HG02588 (cell line): ENCODE data around the gene NARS2.
"Not testable (repeated sequence)": the region's sequence is repeated elsewhere in the genome, so short reads cannot be mapped to it uniquely, and the experiment has no call there.

ENCODE experiments used
- ATAC-seq: cut with Tn5 transposase; IDR thresholded peaks from one replicate; pipeline ENCODE4 v1.9.1; 2021; ENCODE audit warnings: mild to moderate bottlenecking, moderate library complexity; ENCODE audit not compliant: unreplicated experiment

Gene NARS2

GRCh38 chr11:78548911-78549590 is 25.6 kb downstream of the NARS2 start:
- ATAC-seq, result no peak

DNA sequence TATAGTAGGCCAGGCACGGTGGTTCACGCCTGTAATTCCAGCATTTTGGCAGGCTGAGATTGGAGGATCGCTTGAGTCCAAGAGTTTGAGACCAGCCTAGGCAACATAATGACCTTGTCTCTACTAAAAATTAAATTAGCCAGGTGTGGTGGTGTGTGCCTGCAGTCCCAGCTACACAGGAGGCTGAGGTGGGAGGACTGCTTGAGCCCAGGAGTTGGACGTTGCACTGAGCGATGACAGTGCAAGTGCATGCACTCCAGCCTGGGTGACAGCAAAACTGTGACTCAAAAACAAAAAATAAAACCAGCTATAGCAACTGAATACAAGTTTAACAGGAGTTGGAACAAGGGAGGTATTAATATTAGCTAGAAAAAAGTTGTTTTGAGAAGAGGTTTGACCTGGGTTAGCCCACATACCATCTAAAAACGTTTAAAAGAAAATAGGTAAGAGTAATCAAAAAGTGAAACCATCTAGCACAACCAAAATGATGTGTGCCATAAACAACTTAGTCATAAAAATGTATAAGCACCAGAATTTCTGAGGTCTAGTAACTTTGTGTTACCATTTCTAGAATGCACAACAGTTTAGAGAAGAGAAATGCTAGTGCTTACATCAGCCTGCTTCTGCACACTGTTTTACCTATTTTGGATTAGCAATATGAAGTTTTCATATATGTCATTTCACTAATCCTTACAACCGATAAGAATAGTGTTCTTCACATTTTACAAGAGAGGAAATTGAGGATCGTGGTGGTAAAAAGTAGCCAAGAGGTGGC is 26.5 kb downstream of the NARS2 start:
- ATAC-seq, result no peak

GRCh38 chr11:78542007-78542406 is 32.7 kb downstream of the NARS2 start:
- no peak for ATAC-seq

- no peak for ATAC-seq
Measured at GRCh38 chr11:78541537-78541936, 33.1 kb downstream of the NARS2 start.

DNA sequence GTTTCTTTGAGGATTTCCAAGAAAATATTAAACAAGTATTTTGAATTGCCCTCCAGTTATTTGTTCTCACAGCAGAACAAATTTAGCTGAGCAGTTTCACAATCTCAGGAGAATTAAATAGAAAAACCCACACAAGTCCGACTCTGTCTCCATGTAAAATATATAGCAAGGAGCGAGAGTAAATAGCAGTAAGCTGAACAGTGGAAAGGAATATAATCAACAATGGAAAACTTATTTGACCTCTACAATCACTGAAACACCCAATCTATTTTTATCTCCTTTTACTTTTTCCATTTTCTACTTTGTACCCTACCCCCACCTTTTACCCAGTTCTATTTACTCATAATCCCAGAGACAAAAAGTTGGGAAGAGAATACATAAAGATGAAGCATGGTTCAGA is 34.4 kb downstream of the NARS2 start:
- no peak for ATAC-seq

GRCh38 chr11:78539506-78539905 is 35.2 kb downstream of the NARS2 start:
- no peak for ATAC-seq

DNA sequence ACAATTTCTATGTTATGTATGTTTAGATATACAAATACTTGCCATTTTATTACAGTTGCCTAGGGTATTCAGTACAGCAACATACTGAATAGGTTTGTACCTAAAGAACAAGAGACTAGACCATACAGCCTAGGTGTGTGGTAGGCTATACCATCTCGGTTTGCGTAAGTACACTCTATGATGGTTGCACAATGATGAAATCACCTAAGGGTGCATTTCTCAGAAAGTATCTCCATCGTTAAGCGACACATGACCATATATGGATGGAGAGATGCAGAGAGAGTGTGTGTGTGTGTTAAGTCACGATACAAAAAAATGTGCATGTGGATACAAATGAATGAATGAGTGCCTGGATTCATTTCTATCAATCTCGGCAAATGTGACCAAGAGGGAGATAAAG is 37.7 kb downstream of the NARS2 start:
- no peak for ATAC-seq

- no peak for ATAC-seq
Measured at GRCh38 chr11:78535920-78536319, 38.7 kb downstream of the NARS2 start.

DNA sequence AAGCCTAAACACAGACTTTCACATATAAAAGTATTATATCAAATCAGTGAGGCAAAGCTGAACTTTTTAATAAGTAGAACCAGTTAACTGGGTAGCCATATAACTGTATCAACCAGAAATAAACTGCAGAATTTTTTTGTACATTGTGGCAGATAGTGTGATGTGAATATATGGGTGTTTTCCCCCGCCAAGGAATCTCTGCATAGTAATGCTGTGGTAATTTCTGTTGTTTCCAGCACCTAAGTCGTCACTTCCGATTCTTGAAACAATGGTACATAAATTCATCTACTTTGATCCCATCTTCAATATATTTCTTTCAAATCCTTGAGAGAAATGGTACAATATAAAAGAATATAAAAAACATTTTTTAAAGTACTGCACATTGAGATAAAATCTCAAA is 39.6 kb downstream of the NARS2 start:
- no peak for ATAC-seq

GRCh38 chr11:78533399-78533798 is 41.3 kb downstream of the NARS2 start:
- peak; percentile 68 for ATAC-seq

DNA sequence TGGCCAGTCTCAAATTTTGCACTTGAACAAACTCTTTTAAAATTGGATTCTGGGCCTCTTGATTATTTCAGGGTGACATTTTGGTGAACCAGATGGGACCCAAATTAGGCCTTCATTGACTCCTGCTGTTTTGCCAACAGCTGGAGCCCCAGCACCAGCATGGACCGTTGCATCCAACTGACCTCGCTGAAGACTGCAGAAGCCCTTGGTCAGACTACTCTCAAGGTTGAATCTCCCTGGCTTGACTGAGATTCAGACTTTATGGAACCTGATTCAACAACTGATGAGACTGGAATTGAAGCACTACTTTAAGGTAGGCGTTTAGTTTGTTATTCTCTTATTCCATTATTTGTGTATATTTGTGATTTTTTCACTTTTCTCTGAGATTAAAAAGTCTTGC is 41.7 kb downstream of the NARS2 start:
- ATAC-seq, result peak; percentile 45

- ATAC-seq, result no peak
Measured at GRCh38 chr11:78526497-78527146, 48.0 kb downstream of the NARS2 start.

DNA sequence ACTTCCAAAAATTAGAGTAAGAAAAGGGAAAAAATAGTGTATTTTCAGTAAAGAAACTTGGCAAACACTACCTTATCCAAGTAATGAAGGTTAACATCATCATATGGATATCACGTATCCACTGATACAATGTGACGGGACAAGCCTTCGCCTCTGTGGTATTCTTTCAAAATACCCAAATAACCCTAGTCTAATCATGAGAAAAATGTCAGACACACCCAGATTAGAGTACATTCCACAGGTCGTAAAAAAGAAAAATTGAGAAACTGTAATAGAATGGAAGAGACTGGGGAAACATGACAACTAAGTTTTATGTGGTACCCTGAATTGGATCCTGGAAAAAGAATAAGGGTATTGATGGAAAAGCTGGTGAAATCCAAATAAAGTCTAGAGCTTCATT is 48.9 kb downstream of the NARS2 start:
- ATAC-seq, result no peak

GRCh38 chr11:78520230-78520629 is 54.4 kb downstream of the NARS2 start:
- no peak for ATAC-seq

DNA sequence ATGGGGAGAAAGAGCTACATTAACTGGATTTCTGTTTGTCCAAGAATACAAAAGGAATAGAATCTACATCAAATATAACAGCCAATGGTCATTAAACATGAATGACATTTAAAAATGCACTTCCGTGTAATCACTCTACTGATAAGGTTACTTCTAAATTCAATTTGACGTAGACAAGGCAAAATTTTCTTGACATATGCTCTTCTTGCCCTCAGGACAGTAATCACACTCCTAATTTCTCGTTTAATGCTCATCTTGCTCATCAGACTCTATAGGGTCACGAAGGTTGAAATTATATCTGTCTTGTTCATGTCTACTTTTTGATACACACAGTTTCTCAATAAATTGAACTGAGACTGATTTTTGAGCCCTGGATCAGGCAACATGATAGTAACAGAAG is 58.4 kb downstream of the NARS2 start:
- ATAC-seq, result no peak

GRCh38 chr11:78514922-78515502 is 59.7 kb downstream of the NARS2 start:
- no peak for ATAC-seq

DNA sequence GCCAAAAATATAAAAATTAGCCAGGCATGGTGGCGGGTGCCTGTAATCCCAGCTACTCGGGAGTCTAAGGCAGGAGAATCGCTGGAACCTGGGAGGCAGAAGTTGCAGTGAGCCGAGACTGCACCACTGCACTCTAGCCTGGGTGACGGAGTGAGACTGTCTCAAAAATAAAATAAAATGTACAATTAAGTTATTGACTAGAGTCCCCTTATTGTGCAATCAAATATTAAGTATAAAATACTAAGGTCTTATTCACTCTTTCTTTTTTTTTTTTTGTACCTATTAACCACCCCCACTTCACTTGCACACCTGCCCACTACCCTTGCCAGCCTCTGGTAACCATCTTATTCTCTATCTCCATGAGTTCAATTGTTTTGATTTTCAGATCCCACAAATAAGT is 61.6 kb downstream of the NARS2 start:
- not testable (repeated sequence) for ATAC-seq

DNA sequence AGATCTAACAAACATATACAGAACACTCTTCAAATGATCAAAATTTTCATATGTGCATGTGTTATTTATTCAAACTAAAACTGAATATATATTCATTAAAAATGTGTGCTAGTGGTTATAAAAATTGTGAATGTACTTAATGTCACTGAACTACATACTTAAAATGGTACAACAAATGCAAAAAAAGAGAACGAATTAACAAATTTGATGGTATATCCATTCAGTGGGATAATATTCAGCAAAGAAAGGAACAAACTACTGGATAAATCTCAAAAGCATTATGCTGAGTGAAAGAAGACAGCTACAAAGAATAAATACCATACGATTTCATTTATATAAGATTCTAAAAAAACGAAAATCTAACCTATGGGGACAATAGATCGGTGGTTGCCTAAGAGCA is 64.1 kb downstream of the NARS2 start:
- ATAC-seq, result no peak

DNA sequence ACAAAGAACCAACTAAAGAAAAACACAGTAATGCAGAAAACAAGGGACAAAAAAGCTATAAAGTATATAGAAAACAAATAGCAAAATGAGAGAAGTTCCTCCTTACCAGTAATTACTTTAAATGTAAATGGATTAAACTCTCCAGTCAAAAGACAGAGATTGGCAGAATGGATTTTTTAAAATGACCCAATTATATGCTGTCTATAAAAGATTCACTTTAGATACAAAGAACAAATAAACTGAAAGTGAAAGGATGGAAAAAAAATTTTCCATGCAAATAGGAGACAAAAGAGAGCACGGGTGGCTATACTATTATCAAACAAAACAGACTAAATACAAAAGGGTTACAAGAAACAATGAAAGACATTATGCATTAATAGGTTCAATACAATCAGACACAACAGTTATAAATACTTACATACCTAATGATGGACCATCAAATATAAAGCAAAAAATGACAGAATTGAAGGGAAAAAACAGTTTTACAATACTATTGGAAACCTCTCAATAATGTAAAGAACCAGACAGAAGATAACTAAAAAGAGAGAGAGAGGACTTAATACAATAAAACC is 64.6 kb downstream of the NARS2 start:
- no peak for ATAC-seq

GRCh38 chr11:78504708-78505107 is 70.0 kb downstream of the NARS2 start:
- ATAC-seq, result no peak

DNA sequence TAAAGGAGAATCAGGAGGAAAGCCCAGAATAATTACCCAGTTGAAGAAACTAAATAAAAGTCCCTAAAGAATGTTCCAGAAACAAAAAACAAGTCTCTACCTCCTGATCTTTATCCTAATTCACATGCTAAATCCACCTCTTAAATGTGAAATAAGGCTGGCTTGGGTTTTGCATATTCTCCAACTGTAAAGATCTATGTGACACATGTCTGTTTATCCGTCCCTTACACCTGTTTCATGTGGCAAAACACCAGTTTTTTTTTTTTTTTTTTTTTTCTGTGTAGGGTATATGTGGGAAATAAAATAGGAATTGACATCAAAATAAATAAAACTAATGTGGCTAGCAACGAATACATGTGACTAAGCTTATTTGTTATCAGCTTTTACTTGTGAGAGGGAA is 70.5 kb downstream of the NARS2 start:
- no peak for ATAC-seq
